ENCODE results near the gene RNF6.

- TF ChIP-seq YY1 (IDR thresholded peaks at IDR 0.05; ENCODE audit: insufficient read depth, insufficient read length) (no peak), ZNF274 (IDR thresholded peaks at IDR 0.05; ENCODE audit: low read depth, low read length) (no peak), SUZ12 (IDR thresholded peaks at IDR 0.05; ENCODE audit: extremely low read depth, insufficient read depth, insufficient read length) (no peak)
Observed at GRCh38 chr13:26184791-26185250, 37.3 kb downstream of the RNF6 start.
